ENCODE measurements around the gene PRDM16.

DNA sequence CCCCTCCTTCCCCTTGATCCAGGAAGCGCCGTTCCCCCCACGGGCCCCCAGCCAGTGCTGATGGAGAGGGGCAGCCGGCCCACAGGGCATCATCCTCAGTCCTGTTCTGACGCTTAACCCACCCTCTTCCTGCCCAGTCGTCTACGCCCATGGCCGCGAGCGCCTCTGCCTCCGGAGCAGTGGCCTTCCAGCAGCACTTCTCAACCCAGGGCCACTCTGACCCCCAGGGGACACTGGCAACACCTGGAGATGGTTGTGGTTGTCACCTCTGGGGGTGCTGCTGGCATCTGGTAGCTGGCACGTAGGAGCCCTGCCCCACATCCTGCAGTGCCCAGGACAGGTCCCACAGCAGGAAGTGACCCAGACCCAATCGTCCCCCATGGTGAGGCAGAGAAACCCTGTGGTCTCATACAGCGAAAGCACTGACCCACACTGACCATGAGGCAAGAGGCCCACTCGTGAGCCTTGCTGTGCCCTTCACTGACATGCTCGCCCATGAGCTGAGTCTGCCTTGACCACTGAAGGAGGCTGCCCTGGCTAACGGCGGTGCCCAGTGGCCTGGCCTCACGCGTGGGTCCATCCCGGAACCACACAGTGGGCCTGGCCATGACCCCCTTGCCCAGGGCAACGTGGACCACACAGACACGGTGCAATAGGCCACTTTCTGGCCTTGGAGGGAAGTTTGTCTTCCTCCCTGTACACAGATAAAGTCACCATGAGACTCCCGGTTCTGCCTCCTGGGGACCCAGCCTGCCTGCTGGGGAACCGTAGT lies 288.7 kb downstream of the PRDM16 start:
- TF ChIP-seq, protein P1, sequence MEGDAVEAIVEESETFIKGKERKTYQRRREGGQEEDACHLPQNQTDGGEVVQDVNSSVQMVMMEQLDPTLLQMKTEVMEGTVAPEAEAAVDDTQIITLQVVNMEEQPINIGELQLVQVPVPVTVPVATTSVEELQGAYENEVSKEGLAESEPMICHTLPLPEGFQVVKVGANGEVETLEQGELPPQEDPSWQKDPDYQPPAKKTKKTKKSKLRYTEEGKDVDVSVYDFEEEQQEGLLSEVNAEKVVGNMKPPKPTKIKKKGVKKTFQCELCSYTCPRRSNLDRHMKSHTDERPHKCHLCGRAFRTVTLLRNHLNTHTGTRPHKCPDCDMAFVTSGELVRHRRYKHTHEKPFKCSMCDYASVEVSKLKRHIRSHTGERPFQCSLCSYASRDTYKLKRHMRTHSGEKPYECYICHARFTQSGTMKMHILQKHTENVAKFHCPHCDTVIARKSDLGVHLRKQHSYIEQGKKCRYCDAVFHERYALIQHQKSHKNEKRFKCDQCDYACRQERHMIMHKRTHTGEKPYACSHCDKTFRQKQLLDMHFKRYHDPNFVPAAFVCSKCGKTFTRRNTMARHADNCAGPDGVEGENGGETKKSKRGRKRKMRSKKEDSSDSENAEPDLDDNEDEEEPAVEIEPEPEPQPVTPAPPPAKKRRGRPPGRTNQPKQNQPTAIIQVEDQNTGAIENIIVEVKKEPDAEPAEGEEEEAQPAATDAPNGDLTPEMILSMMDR (IDR thresholded peaks at IDR 0.05), result no peak
- no peak for TF ChIP-seq POLR2A (IDR thresholded peaks at IDR 0.05)
